Endothelial cell of umbilical vein (primary cell): ENCODE data around the gene UBTD1.

Source experiments
- CTCF ChIP-seq, 2 donors: IDR thresholded peaks; 1 replicate in 1 of 2; 2 replicates in 1 of 2; pipeline ENCODE4 v1.5.1; 2011; ENCODE audit warnings: low read length in 2 of 2, mild to moderate bottlenecking in 2 of 2, moderate library complexity in 2 of 2, control low read depth in 1 of 2, inconsistent platforms in 1 of 2, low read depth in 1 of 2; ENCODE audit not compliant: insufficient read depth in 1 of 2; ENCODE audit errors: extremely low read depth in 1 of 2
- FOS ChIP-seq: IDR thresholded peaks from 2 replicates; pipeline ENCODE4 v1.6.1; 2011; ENCODE audit warnings: mild to moderate bottlenecking, low read length, moderate library complexity, borderline replicate concordance; ENCODE audit not compliant: insufficient read depth
- MYC ChIP-seq: IDR thresholded peaks from one replicate; pipeline ENCODE4 v1.6.1; 2011; ENCODE audit warnings: mild to moderate bottlenecking, low read depth, low read length
- POLR2A ChIP-seq: IDR thresholded peaks from 2 replicates; pipeline ENCODE4 v1.6.1; 2012; ENCODE audit warnings: low read depth, mild to moderate bottlenecking, control low read depth, low read length
- POLR2AphosphoS5 ChIP-seq: IDR thresholded peaks from 2 replicates; pipeline ENCODE4 v1.6.1; 2012; ENCODE audit warnings: low read depth, mild to moderate bottlenecking, control low read depth, low read length, moderate library complexity; ENCODE audit not compliant: insufficient read depth
- TF ChIP-seq, protein P1 (sequence below): IDR thresholded peaks from 2 replicates; pipeline ENCODE4 v1.6.1; 2011; ENCODE audit not compliant: insufficient read depth, insufficient read length

DNA sequence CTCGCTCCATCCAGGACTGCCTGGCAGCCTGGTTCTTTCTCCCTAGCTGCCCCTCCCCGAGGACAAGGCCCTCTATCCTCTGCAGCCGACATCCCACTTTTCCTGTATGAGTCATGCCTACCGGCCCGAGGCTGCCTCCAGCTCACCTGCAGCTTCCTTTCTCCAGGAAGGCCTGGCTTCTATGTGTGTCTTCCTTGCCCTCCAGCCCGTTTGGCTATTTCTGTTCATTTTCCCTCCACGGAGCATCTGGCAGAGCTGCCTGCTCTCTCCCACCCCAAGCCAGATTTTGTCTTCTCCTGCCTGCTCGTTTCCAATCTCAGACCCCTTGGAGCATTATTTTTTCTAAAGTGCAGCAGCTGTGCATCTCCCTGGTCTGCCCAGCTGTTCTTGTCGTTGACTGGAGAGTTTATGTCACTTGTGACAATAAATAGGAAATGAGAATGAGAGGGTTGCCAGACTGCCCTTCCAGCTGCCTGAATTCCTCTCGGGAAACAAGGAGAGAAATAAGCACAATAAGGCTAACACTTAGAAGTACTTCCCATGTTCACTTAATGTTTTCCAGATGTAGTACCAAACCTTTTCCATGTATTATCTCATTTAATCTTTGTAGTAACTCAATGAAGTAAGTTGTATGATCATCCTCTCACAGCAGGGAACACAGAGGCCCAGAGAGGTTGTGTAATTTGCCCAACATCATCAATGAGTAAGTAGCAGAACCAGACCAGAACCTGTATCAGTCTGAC is 19.7 kb downstream of the UBTD1 start:
- TF ChIP-seq FOS: peak; percentile 80
- TF ChIP-seq CTCF (IDR thresholded peaks at IDR 0.05; ENCODE audit: extremely low read depth in 1 of 2, insufficient read depth in 1 of 2, low read depth in 1 of 2, low read length in 2 of 2): no peak
- peak; percentile 44 for TF ChIP-seq POLR2AphosphoS5
- no peak for TF ChIP-seq MYC
- TF ChIP-seq, protein P1, sequence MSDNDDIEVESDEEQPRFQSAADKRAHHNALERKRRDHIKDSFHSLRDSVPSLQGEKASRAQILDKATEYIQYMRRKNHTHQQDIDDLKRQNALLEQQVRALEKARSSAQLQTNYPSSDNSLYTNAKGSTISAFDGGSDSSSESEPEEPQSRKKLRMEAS: no peak
- TF ChIP-seq POLR2A: no peak
